ENCODE results near the gene SLC6A12.
"Not testable (repeated sequence)": the region's sequence is repeated elsewhere in the genome, so short reads cannot be mapped to it uniquely, and the experiment has no call there.

Gene SLC6A12

GRCh38 chr12:195951-196350 is 18.0 kb downstream of the SLC6A12 start:
- DNase-seq, result no peak

DNA sequence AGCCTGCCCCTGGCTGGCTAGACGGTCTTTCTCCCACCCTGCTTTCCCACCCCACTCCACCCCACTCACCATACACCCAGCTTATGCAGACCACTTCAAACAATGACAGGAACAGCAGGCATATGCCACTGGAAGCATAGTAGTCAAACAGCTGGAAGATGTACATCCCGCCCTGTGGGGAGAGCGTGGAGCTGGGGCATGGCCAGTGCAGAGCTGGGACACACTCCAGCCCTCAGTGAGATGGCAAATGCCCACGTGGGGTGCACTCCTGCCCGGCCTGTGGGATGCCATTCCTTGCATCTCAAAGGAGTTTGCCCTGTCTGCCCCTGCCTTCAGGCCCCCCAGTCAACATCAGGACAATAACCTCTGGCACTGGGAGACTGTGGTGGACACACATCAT is 18.8 kb downstream of the SLC6A12 start:
- no peak for DNase-seq

- DNase-seq, result no peak
Measured at GRCh38 chr12:194276-194675, 19.7 kb downstream of the SLC6A12 start.

DNA sequence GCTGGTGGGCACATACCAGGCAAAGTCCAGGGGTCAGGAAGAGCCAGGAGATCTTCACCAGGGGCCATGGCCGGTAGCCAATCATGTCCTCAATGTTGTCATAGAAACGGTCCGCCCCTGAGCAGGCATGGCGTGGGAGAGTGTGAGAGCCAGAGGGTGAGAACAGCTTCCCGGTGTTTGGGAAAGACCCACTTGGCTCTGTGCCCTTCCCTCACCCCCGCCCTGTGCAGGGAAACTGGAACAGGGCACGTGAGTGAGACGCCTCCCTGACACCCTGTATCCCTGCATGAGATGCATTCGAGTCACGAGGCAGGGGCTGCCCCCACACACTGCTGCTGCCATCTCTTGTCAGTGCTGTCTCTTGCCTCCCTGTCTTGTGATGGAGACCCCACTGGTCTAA is 20.7 kb downstream of the SLC6A12 start:
- peak in 1 of 3 donors; percentile 25 for DNase-seq

GRCh38 chr12:191541-191940 is 22.4 kb downstream of the SLC6A12 start:
- no peak for DNase-seq

GRCh38 chr12:190881-191280 is 23.1 kb downstream of the SLC6A12 start:
- no peak for DNase-seq

DNA sequence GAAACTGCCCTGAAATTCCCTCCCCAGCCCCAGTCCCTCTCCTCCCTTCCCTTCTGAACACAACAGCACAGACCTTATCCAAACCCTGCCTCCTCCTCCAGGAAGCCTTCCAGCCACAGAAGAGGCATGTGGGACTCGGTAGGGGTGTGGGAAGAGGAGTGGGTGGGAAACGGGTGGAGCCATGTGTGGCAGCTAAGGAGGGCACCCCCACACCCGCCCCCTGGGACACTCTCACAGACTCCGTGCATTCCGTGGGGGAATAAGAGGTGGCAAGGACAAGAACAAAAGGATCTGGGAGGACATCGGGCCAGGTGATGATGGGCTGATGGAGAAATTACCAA is 24.4 kb downstream of the SLC6A12 start:
- DNase-seq, result no peak

DNA sequence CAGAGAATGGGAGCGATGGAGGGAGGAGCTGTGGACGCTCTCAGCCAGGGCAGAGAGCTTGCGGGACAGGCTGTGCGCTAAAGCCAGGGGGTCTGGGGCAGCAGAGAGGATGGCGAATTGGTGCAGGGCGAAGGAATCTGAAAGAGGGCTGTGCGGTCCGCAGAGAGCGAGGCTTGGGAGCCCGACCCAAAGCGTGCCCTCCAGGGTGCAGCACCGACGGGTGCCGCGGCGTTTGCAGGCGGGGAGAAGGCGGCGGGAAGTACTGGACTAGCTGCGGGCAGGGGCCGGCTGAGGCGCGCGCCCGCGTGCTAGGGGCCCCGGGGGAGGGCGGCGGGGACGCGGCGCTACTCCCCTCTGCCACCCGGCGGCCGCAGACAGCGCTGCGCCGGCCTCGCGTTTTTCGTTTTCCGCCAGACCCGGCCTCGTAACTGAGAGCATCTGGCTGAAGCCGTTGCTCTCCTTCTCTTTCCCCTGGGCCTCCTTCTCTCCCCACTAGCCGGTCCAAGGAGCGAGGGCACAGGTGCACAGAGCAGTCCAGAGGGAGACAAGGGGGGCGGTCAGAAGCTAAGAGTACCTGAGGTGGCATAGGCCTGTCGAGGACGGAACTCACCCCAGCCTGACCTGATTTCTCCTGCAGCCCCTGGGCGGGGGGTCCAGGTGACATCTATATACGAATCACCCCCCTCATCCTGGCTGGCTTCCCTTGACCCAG is 24.9 kb downstream of the SLC6A12 start:
- DNase-seq, result peak; percentile 72 to 92 (median 81)

- not testable (repeated sequence) for DNase-seq
Measured at GRCh38 chr12:187986-188909, 25.7 kb downstream of the SLC6A12 start.

GRCh38 chr12:186006-186625 is 27.8 kb downstream of the SLC6A12 start:
- DNase-seq, result no peak

DNA sequence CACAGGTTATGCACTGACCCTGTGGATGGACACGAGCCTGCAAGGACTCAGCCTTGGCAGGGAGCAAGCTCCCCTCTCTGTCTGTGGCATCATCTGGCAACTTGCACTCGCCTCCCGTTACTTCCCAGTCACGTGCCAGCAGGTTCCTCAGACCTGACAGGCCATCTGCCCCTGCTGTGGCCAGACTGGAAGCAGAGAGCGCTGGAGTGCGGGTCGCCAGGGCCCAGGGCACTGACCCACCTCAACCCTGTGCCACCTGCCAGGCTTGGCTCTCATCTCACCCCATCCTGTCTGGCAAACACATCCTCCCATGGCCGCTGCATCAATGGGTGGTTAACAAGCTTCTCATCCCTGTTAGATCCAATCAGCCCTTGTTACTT is 28.4 kb downstream of the SLC6A12 start:
- DNase-seq, result no peak

DNA sequence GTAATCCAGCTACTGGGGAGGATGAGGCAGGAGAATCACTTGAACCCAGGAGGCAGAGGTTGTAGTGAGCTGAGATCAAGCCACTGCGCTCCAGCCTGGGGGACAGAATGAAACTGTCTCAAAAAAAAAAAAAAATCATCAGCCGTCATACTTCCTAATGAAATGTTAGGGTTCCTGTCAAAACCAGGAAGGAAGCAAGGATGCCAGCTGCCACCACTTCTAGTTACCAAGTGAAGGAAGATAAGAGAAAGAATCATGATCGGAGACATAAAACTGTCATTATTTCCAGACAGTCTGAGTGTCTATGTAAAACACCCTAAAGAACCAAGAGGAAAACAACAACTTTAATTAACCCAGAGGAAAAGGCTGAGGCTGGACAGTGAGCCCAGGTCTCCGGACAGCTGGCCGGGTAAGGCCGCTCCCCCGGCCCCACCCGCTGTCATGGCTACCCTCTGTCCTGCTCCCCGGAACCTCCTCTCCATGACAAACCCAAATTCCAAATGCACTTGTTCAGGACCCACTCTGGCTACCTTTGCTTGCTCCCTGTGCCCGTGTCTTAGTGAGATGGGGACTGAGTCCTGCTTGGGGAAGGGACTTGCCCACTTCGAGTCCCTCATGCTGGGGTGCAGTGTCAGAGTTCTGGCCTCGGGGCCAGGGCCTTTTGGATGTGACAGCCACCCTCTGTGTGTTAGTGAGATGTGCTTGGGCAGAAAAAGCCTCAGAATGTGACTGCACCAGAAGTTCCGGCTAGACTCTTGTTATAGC is 29.0 kb downstream of the SLC6A12 start:
- peak; percentile 41 to 51 (median 46) for DNase-seq

GRCh38 chr12:182381-182892 is 31.5 kb downstream of the SLC6A12 start:
- peak; percentile 84 to 87 (median 86) for DNase-seq

DNA sequence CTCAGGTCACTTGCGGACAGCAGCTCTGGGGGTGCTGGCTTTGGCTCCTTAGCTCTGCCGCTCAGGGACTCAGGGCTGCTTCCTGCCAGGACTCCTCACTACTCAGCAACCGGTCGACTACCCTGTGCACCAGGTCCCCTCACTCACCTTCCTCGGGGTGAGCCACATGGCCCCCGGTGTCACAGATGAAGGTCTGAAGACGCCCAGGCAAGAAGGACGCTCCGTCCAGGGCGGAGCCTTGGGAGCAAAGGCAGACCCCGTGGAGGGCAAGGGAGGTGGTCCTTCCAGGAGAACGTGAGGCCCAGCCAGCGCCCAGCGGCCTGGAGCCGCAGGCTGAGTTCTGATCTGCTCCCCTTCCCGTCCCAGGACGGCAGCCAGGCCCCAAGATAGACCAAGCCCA is 32.0 kb downstream of the SLC6A12 start:
- DNase-seq, result no peak

DNA sequence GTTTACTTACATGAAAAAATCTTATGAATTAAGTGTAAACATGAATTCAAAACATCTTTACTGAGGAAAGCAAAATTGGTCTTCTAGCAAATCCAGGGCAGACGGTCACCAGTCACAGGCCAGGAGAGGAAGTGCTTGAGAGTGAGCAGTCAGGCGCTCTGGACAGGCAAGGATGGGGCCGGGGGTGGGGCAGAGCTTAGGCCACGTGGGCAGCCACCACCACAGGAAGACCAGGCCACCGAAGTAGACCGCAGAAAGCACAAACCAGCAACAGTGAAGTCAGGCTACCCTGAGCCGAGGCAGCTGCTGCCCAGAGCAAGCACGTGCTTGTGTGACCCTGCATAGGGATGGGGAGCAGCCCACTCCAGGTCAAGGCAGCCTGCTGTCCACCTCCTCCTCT is 33.5 kb downstream of the SLC6A12 start:
- DNase-seq, result peak; percentile 86 to 89 (median 89)

- DNase-seq, result no peak
Measured at GRCh38 chr12:179885-180284, 34.1 kb downstream of the SLC6A12 start.

GRCh38 chr12:179131-179884 is 34.6 kb downstream of the SLC6A12 start:
- DNase-seq, result no peak

DNA sequence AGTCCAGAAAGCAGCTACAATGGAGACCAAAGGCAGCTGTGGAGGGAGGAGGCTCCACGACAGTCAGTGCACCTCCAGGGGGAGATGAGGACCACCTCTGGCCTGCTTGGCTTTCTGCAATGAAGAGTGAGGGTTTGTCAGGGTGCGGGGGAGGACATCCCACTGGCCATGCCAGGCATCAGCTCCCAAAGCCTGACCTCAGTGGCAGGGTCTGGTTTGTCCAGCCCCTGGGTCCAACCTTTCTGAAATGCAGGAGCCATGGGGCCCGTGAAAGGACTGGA is 35.2 kb downstream of the SLC6A12 start:
- no peak for DNase-seq

DNA sequence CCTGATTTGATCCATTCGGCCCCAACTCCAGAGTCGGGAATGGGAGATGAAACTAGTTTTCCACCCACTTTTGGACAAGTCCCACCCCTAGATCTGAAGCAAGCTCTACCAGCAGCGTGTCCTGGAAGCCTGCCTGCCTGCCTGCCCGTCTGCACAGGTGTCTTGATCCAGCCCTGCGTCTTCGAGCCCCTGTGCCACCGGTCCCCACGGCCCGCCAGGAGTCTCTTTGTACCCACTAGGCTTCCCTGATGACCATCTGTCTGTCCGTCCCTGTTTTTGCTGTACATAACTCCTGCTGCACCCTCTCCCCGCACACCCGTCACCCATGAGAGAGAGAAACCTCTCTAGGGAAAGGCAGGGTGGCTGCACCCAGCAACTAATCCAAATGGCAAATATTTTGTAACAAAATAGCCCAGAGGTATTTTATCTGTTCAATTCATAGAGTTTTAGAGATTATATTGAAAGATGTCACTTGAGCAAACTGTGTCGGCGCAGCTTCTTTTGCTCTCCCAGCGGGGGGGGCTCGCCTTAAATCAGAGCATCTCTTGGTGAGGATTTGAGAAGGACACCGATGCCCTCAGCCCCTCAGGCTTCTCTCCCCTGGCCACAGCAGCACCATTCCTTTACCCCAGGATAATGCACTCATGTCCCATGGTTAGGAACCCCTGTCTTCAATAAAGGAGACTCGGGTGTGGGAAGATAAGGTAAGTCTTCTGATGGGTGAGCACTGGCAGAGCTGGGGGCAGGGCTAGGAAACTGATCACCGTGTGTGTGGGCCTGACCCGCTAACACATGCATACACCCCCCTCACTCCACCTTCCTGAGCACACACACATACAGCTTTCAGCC is 35.8 kb downstream of the SLC6A12 start:
- no peak for DNase-seq

GRCh38 chr12:177336-177979 is 36.5 kb downstream of the SLC6A12 start:
- no peak for DNase-seq
